H9 (cell line): ENCODE results near the gene PLGRKT. TPM values are rescaled to one million over a fixed set of nuclear protein-coding genes. Genes with fewer than 3 reads are reported as not detected.

Source experiments
- DNase-seq: peaks from one replicate; pipeline ENCODE4 v3.0.0-alpha.2; 2017
- H2AFZ ChIP-seq: one replicate; pipeline ENCODE4 v1.6.1; 2013; ENCODE audit warnings: mild to moderate bottlenecking, low read length, control low read depth, moderate library complexity
- H2AK5ac ChIP-seq: 2 replicates; pipeline ENCODE4 v1.6.1; 2013; ENCODE audit warnings: low read length, control low read depth, mixed read lengths; ENCODE audit not compliant: insufficient read length
- H2BK120ac ChIP-seq: one replicate; pipeline ENCODE4 v1.6.1; 2013; ENCODE audit warnings: low read depth, mild to moderate bottlenecking, low read length, control low read depth, inconsistent platforms; ENCODE audit not compliant: poor library complexity, severe bottlenecking
- H2BK12ac ChIP-seq: 2 replicates; pipeline ENCODE4 v1.6.1; 2013; ENCODE audit warnings: low read length, control low read depth, mixed read lengths, low read depth; ENCODE audit not compliant: insufficient read length
- H2BK15ac ChIP-seq: 2 replicates; pipeline ENCODE4 v1.6.1; 2013; ENCODE audit warnings: low read depth, low read length, control low read depth
- H2BK20ac ChIP-seq: one replicate; pipeline ENCODE4 v1.6.1; 2013; ENCODE audit warnings: low read depth, mild to moderate bottlenecking, low read length, control low read depth, inconsistent platforms; ENCODE audit not compliant: poor library complexity, severe bottlenecking
- H2BK5ac ChIP-seq: 2 replicates; pipeline ENCODE4 v1.6.1; 2013; ENCODE audit warnings: low read length, control low read depth, mixed read lengths; ENCODE audit not compliant: insufficient read length
- H3K14ac ChIP-seq: 2 replicates; pipeline ENCODE4 v1.6.1; 2013; ENCODE audit warnings: low read length, control low read depth; ENCODE audit not compliant: insufficient read depth
- H3K18ac ChIP-seq: 2 replicates; pipeline ENCODE4 v1.6.1; 2013; ENCODE audit warnings: low read depth, mild to moderate bottlenecking, mixed read lengths, low read length, control low read depth; ENCODE audit not compliant: insufficient read length
- H3K23ac ChIP-seq: 2 replicates; pipeline ENCODE4 v1.6.1; 2013; ENCODE audit warnings: low read length, control low read depth, mixed read lengths, low read depth; ENCODE audit not compliant: insufficient read length
- H3K23me2 ChIP-seq: 2 replicates; pipeline ENCODE4 v1.6.1; 2013; ENCODE audit warnings: low read depth, mild to moderate bottlenecking, mixed read lengths, low read length, control low read depth; ENCODE audit not compliant: insufficient read length, poor library complexity, severe bottlenecking
- H3K27ac ChIP-seq: 2 replicates; pipeline ENCODE4 v1.5.1; 2013; ENCODE audit warnings: low read length, control low read depth, mixed read lengths, low read depth; ENCODE audit not compliant: insufficient read length
- H3K27me3 ChIP-seq: 2 replicates; pipeline ENCODE4 v1.6.1; 2013; ENCODE audit warnings: low read length, control low read depth, inconsistent platforms; ENCODE audit not compliant: insufficient read depth
- H3K4ac ChIP-seq: 2 replicates; pipeline ENCODE4 v1.6.1; 2013; ENCODE audit warnings: low read depth, mild to moderate bottlenecking, control low read depth, inconsistent platforms, low read length, moderate library complexity
- H3K4me1 ChIP-seq: 2 replicates; pipeline ENCODE4 v1.6.1; 2013; ENCODE audit warnings: low read length, control low read depth, inconsistent platforms; ENCODE audit not compliant: insufficient read depth
- H3K4me2 ChIP-seq: 2 replicates; pipeline ENCODE4 v1.6.1; 2013; ENCODE audit warnings: low read length, control low read depth, mixed read lengths; ENCODE audit not compliant: insufficient read length, insufficient read depth
- H3K56ac ChIP-seq: 2 replicates; pipeline ENCODE4 v1.6.1; 2013; ENCODE audit warnings: low read depth, mild to moderate bottlenecking, mixed read lengths, low read length, control low read depth; ENCODE audit not compliant: insufficient read length
- H3K79me1 ChIP-seq: 2 replicates; pipeline ENCODE4 v1.6.1; 2013; ENCODE audit warnings: low read depth, mild to moderate bottlenecking, moderate library complexity, low read length, control low read depth, inconsistent platforms; ENCODE audit not compliant: insufficient read depth, poor library complexity, severe bottlenecking
- H3K79me2 ChIP-seq: 2 replicates; pipeline ENCODE4 v1.6.1; 2013; ENCODE audit warnings: low read length, control low read depth, inconsistent platforms; ENCODE audit not compliant: insufficient read depth
- H3K9ac ChIP-seq: 2 replicates; pipeline ENCODE4 v1.6.1; 2013; ENCODE audit warnings: low read length, control low read depth, mixed read lengths; ENCODE audit not compliant: insufficient read length; ENCODE audit errors: extremely low read depth
- H3K9me3 ChIP-seq: one replicate; pipeline ENCODE4 v1.6.1; 2013; ENCODE audit warnings: low read depth, low read length, inconsistent platforms; ENCODE audit not compliant: control insufficient read depth
- H3T11ph ChIP-seq: one replicate; pipeline ENCODE4 v1.6.1; 2013; ENCODE audit warnings: mild to moderate bottlenecking, low read length, control low read depth, inconsistent platforms
- H4K20me1 ChIP-seq: one replicate; pipeline ENCODE4 v1.6.1; 2013; ENCODE audit not compliant: control insufficient read depth, insufficient read length, insufficient read depth
- H4K5ac ChIP-seq: 2 replicates; pipeline ENCODE4 v1.6.1; 2013; ENCODE audit warnings: low read depth, mild to moderate bottlenecking, mixed read lengths, low read length, control low read depth; ENCODE audit not compliant: insufficient read length
- H4K8ac ChIP-seq: replicated peaks from 2 replicates; pipeline ENCODE4 v1.6.1; 2013; ENCODE audit warnings: low read length, control low read depth, mixed read lengths, low read depth; ENCODE audit not compliant: insufficient read length
- H4K91ac ChIP-seq: 2 replicates; pipeline ENCODE4 v1.6.1; 2013; ENCODE audit warnings: low read depth, mild to moderate bottlenecking, moderate library complexity, mixed read lengths, low read length, control low read depth; ENCODE audit not compliant: insufficient read length
- H3K27ac Mint-ChIP-seq, 3 experiments: 2 replicates in 2 of 3; 3 replicates in 1 of 3; pipeline ENCODE4 v1.8.0; 2020 to 2021; ENCODE audit warnings: mixed read lengths in 3 of 3, mild to moderate bottlenecking in 1 of 3, moderate library complexity in 1 of 3
- H3K27me3 Mint-ChIP-seq: 2 replicates; pipeline ENCODE4 v1.8.0; 2021; ENCODE audit warnings: low read depth, mild to moderate bottlenecking, moderate library complexity, mixed read lengths
- H3K36me3 Mint-ChIP-seq, 3 experiments: 2 replicates in 2 of 3; 3 replicates in 1 of 3; pipeline ENCODE4 v1.8.0; 2020 to 2021; ENCODE audit warnings: low read depth in 3 of 3, mixed read lengths in 3 of 3; ENCODE audit not compliant: insufficient read depth in 1 of 3
- H3K4me1 Mint-ChIP-seq, 2 experiments: 2 replicates each; pipeline ENCODE4 v1.8.0; 2020; ENCODE audit warnings: mixed read lengths in 2 of 2
- H3K4me3 Mint-ChIP-seq, 2 experiments: 2 replicates in 1 of 2; 3 replicates in 1 of 2; pipeline ENCODE4 v1.8.0; 2020 to 2021; ENCODE audit warnings: mild to moderate bottlenecking in 2 of 2, mixed read lengths in 2 of 2, moderate library complexity in 1 of 2
- H3K9me3 Mint-ChIP-seq, 2 experiments: 2 replicates in 1 of 2; 3 replicates in 1 of 2; pipeline ENCODE4 v1.8.0; 2020; ENCODE audit warnings: mild to moderate bottlenecking in 2 of 2, mixed read lengths in 2 of 2, moderate library complexity in 1 of 2
- WGBS: extraction: QIAGEN DNeasy Blood & Tissue Kit; methylation state at CpG from one replicate; pipeline ENCODE4 v1.1.7; 2013; ENCODE audit warnings: missing lambda C conversion rate, low lambda C conversion rate, mixed read lengths; ENCODE audit not compliant: insufficient read length; ENCODE audit errors: extremely low coverage; 5-methylcytosine and 5-hydroxymethylcytosine counted together
- total RNA-seq: library from RNA; stranded (reverse); gene quantifications from 2 replicates; pipeline ENCODE4 v1.2.1, GENCODE V29; 2021
- TF ChIP-seq, protein P1 (sequence below): fragments of 200-600 bp; sonication (generic); conservative IDR thresholded peaks from 3 replicates; pipeline ENCODE4 v1.8.0; 2021; ENCODE audit warnings: antibody characterized with exemption, mild to moderate bottlenecking

The PLGRKT gene
- total RNA-seq, 1 experiment from 2014 or later, result 19.6 TPM

DNA sequence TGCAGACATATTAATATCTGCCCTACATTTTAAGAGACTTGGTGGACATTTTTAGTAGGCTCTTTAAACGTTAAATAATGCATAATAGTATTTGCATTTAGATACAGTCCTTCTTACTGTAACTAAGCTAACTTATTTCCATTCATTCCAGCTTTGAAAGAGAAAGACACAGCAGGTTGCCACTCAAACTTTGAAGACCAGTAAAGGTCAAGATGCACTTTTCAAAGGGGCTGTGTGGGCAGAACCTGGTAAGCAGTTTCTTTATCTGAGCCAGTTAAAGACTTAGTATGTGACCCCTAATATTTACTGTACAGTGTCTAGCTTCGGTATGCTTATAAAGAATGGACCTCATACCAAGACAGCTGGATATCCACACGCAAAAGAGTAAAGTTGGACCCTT, 20.8 kb downstream of the PLGRKT start:
- Histone ChIP-seq H3K4me2 (no peak overlapping the region), H4K91ac (no peak overlapping the region), H3K9ac (no peak overlapping the region), H3K23ac (no peak overlapping the region), H3K79me1 (no peaks in the 10 kb centered on the region), H3K79me2 (no peaks in the 10 kb centered on the region), H3K4ac (no peak overlapping the region), H4K5ac (no peak overlapping the region), H2AK5ac (no peak overlapping the region), H2BK20ac (no peak overlapping the region), H2BK12ac (no peak overlapping the region), H3K9me3 (no peaks in the 10 kb centered on the region), H2AFZ (no peak overlapping the region), H3K56ac (no peak overlapping the region), H4K20me1 (no peaks in the 10 kb centered on the region), H3K14ac (no peak overlapping the region), H2BK15ac (no peak overlapping the region), H3K27ac (no peak overlapping the region), H3K18ac (no peak overlapping the region), H3K4me1 (peaks cover 2% of the 10 kb centered on the region; the same call in 1 of the 2 replicates), H3K23me2 (no peaks in the 10 kb centered on the region), H3K27me3 (no peaks in the 10 kb centered on the region), H4K8ac (no peak overlapping the region), H3T11ph (no peak overlapping the region), H2BK5ac (no peak overlapping the region), H2BK120ac (no peak overlapping the region)
- Mint-ChIP-seq H3K27me3 (peaks cover 3% of the 10 kb centered on the region; the same call in 1 of the 2 replicates), H3K4me1 (peaks cover 16 to 18% of the 10 kb centered on the region in 2 experiments), H3K27ac (no peak overlapping the region), H3K36me3 (peaks cover 0 to 6% (median 0%) of the 10 kb centered on the region in 3 experiments; a peak in 2 of 7 replicates), H3K4me3 (no peak overlapping the region), H3K9me3 (peaks cover 3 to 5% of the 10 kb centered on the region in 2 experiments; a peak in 2 of 5 replicates)
- TF ChIP-seq, protein P1, sequence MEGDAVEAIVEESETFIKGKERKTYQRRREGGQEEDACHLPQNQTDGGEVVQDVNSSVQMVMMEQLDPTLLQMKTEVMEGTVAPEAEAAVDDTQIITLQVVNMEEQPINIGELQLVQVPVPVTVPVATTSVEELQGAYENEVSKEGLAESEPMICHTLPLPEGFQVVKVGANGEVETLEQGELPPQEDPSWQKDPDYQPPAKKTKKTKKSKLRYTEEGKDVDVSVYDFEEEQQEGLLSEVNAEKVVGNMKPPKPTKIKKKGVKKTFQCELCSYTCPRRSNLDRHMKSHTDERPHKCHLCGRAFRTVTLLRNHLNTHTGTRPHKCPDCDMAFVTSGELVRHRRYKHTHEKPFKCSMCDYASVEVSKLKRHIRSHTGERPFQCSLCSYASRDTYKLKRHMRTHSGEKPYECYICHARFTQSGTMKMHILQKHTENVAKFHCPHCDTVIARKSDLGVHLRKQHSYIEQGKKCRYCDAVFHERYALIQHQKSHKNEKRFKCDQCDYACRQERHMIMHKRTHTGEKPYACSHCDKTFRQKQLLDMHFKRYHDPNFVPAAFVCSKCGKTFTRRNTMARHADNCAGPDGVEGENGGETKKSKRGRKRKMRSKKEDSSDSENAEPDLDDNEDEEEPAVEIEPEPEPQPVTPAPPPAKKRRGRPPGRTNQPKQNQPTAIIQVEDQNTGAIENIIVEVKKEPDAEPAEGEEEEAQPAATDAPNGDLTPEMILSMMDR, result no peak
- no CpG with 5 or more reads among the region's 3 CpGs for WGBS
- DNase-seq, result no peak
